ENCODE results near the gene DNAI2.

GRCh38 chr17:74235911-74236371 is 38.1 kb upstream of the DNAI2 start:
- TF ChIP-seq EZH2 (IDR thresholded peaks at IDR 0.05) (no peak), POLR2AphosphoS5 (IDR thresholded peaks at IDR 0.05; ENCODE audit: borderline replicate concordance, low read depth, low read length) (no peak), FOXP2 (optimal IDR thresholded peaks at IDR 0.05; ENCODE audit: control extremely low read depth, extremely low read length, insufficient read depth) (no peak)
